Erythroblast (primary cell): ENCODE results near the gene STT3A.

Experiments
- DNase-seq, 2 experiments: peaks; one replicate each; lab custom pipeline; 2025; lab: John Stamatoyannopoulos, UW
- GATA1 ChIP-seq: IDR thresholded peaks from 2 replicates; pipeline ENCODE4 v1.6.1; 2011; ENCODE audit warnings: low read depth, mild to moderate bottlenecking, control low read depth, low read length, moderate library complexity
- POLR2A ChIP-seq: IDR thresholded peaks from 2 replicates; pipeline ENCODE4 v1.6.1; 2011; ENCODE audit warnings: mild to moderate bottlenecking, low read length

Gene STT3A

GRCh38 chr11:125592305-125593113, at the start of gene STT3A:
Gene STT3A (plus strand): TSS chr11:125592852. CDS start chr11:125595916, 3,064 bp downstream.
- TF ChIP-seq POLR2A (peak; percentile 94), GATA1 (no peak)
- DNase-seq: peak; percentile 100

DNA sequence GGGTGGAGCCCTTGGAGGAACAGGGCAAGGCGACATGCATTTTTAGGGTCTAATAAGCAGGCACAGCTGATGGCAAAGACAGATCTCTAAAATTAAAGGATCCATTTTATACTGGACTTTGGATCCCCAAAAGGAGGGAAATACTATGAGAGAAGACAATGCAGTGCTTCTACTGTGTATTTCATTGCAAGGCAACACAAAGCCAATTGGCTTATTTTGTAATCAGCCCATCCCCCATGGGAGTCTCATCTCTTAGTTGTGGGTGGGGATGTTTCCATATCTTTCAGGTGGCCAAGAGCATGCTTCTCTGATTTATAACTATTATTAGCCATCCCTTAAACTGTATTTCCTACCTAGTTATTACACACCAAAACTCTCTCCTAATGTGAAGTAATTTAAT, 41.9 kb upstream of the STT3A start:
- TF ChIP-seq GATA1: no peak
- no peak for TF ChIP-seq POLR2A
- no peak for DNase-seq

DNA sequence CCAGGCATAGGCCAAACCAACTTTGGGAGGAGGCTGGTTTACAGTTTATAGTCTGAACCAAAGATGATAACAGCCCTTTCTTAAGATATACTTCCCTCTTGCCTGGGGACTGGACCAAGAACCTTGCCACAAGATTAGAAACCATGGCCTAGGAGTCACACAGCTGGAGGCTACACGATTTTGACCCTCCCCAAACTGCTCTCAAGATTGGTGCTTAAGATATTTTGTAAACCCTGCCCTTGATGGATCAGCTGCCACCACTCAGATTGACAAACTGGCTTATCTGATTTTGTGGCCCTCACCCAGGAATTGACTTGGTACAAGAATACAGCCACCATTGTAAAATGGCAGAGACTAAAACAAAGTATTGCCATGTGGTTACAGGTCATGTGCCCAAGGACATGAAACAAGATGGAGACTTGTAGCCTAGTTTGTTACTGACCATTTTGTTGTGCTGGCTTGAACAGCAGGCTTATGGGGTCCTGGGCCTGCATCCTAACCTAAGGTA, 40.8 kb upstream of the STT3A start:
- TF ChIP-seq GATA1 (no peak), POLR2A (no peak)

DNA sequence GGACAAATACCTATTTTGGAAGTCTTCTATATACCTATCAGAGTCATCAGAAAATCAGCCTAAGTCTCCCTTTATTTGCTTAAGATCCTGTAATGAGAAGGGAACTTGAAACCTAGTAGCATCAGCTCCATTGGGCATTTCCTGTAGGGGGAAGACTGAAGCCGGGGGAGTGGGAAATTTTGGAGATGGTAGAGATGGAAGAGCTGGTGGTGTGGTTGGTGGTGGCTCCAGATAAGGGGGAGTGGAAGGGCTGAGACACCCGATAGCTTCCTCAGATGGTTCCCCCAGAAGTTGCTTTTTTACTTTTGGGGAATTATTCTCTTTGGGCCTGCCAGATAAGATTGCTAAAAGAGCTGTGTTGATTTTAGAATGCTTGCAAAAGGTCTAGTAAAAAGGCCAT, 39.7 kb upstream of the STT3A start:
- peak in 1 of 2 experiments; percentile 58 for DNase-seq

More for the DNA sequence above, 40.8 kb upstream of the STT3A start:
- DNase-seq: peak in 1 of 2 experiments; percentile 59

GRCh38 chr11:125553357-125553756, 39.3 kb upstream of the STT3A start:
- peak in 1 of 2 experiments; percentile 18 for DNase-seq
- TF ChIP-seq POLR2A (no peak), GATA1 (no peak)

More for the DNA sequence above, 39.7 kb upstream of the STT3A start:
- TF ChIP-seq POLR2A: no peak
- no peak for TF ChIP-seq GATA1

DNA sequence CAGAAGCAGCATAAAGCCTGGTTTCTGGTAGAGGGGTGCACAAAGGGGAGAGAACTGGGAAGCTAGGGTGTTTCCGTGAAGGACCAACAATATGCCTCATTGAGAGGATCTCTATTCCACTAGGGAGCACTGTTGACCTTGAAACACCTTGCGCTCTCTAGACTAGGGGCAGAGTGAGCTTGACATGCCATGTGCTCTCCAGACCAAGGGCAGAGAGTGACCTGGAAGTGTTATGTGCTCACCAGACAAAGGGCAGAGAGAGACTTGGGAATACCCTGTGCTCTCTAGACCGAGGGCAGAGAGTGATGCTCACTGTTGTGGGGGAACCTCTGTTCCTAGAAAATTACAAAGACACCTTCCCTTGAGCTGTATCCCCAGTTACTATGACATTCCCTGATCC, 38.6 kb upstream of the STT3A start:
- DNase-seq: no peak
- TF ChIP-seq POLR2A: no peak
- TF ChIP-seq GATA1: no peak

- no peak for TF ChIP-seq GATA1
- no peak for TF ChIP-seq POLR2A
- no peak for DNase-seq
Measured at GRCh38 chr11:125559888-125560287, 32.8 kb upstream of the STT3A start.

GRCh38 chr11:125561924-125562323, 30.7 kb upstream of the STT3A start:
- no peak for TF ChIP-seq GATA1
- no peak for TF ChIP-seq POLR2A

DNA sequence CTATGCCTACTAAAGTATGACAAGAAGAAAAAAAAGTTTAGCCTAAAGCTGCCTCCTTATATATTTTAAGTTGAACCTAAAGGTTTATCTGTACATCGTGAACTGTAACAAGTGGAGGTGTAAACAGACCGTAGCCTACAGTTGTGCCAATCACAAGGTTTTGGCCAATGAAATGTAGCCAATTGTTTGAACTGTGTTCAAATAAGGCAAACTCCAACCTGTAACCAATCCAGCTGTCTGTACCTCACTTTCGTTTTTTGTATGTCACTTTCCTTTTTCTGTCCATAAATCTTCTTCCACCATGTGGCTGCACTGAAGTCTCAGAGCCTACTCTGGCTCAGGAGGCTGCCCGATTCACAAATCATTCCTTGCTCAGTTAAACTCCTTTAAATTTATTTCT, 30.2 kb upstream of the STT3A start:
- TF ChIP-seq POLR2A (no peak), GATA1 (no peak)
- DNase-seq: no peak

More at GRCh38 chr11:125561924-125562323, 30.7 kb upstream of the STT3A start:
- DNase-seq: no peak

- no peak for TF ChIP-seq POLR2A
- TF ChIP-seq GATA1: no peak
- no peak for DNase-seq
Measured at GRCh38 chr11:125564357-125564756, 28.3 kb upstream of the STT3A start.

GRCh38 chr11:125566235-125566634, 26.4 kb upstream of the STT3A start:
- DNase-seq: no peak
- TF ChIP-seq POLR2A (no peak), GATA1 (no peak)

DNA sequence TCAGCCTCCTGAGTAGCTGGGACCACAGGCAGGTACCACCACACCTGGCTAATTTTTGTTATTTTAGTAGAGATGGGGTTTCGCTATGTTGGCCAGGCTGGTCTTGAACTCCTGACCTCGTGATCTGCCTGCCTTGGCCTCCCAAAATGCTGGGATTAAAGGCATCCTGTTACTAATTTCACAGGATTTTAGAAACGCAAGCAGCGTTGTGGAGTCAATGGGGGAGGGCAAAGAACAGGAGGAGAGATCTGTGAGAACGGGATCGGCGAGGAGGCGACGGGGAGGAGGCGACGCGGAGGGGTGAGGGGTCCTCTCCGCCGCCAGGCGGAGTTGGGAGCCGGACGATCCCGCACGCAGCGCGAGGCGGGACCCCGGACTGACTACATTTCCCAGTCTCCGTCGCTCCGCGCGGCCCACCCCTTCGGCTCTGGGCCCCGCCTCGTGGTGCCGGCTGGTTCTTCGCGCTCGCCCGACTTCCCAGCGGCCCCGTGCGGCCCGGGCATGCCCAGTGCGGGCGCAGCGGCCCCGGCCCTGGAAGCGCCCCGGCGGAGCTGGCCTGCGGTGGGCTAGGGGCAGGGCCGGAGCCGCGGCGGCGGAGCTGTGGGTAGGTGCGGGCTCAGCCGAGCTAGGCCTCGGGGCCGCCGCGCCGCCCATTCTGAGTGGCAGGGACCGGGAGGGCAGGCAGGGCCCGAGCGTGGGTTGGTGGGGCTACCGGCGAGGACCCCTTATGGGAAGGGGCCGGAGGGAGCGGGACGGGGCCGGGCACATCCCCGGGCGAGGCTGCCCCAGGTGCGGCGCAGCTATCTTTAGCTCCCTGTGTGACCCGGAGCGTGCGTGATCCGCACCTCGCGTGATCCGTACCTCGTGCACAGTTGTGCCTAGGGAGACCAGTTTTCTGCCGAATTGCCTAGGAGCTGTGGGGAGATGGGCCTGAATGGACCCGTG, 23.4 kb upstream of the STT3A start, which contains the start of gene EI24:
TSS of gene EI24 (plus strand) at position 508 of the 945 bp plus-strand sequence. CDS start 3,051 bp downstream, outside the sequence.
- peak; percentile 83 for TF ChIP-seq POLR2A
- no peak for TF ChIP-seq GATA1
- DNase-seq: peak; percentile 92 to 94

- TF ChIP-seq POLR2A: no peak
- no peak for TF ChIP-seq GATA1
- peak; percentile 40 to 61 for DNase-seq
Measured at GRCh38 chr11:125569915-125570621, 22.6 kb upstream of the STT3A start.
